Adrenal gland (tissue), 12 donors: ENCODE results near the gene SNX20. TPM values are rescaled to one million over a fixed set of nuclear protein-coding genes. Genes with fewer than 3 reads are reported as not detected.

Source experiments
- DNase-seq, 7 donors: peaks; one replicate each; pipeline ENCODE4 v3.0.0-alpha.2; 2019 to 2020
- H3K27ac ChIP-seq, 5 donors: fragments of 200-600 bp; sonication (generic) in 4 of 5; 1 replicate in 3 of 5; 2 replicates in 2 of 5; pipeline versions ENCODE4 v1.5.1 to v1.8.0; 2016 to 2020; ENCODE audit warnings: mild to moderate bottlenecking in 1 of 5
- H3K27me3 ChIP-seq: fragments of 200-600 bp; 2 replicates; pipeline ENCODE4 v1.8.0; 2021
- H3K36me3 ChIP-seq, 2 donors: fragments of 200-600 bp; replicated peaks in 1 of 2; 1 replicate in 1 of 2; 2 replicates in 1 of 2; pipeline versions ENCODE4 v1.5.1 to v1.8.0; 2018 to 2022
- H3K4me1 ChIP-seq, 2 donors: fragments of 200-600 bp; replicated peaks in 1 of 2; 1 replicate in 1 of 2; 2 replicates in 1 of 2; pipeline versions ENCODE4 v1.5.1 to v1.8.0; 2018 to 2021
- H3K4me3 ChIP-seq, 4 donors: fragments of 200-600 bp; sonication (generic) in 3 of 4; one replicate each; pipeline ENCODE4 v1.5.1; 2016 to 2018
- H3K9me3 ChIP-seq, 3 donors: fragments of 200-600 bp; sonication (generic) in 1 of 3; replicated peaks in 1 of 3; 1 replicate in 2 of 3; 2 replicates in 1 of 3; pipeline versions ENCODE4 v1.5.1 to v1.8.0; 2016 to 2021
- POLR2A ChIP-seq, 2 donors: fragments of 450-650 bp; IDR thresholded peaks; one replicate each; pipeline ENCODE4 v1.6.1; 2017; ENCODE audit warnings: antibody characterized with exemption in 2 of 2, mild to moderate bottlenecking in 2 of 2, moderate library complexity in 1 of 2
- WGBS, 4 donors: extraction: QIAGEN DNeasy Blood & Tissue Kit in 2 of 4; methylation state at CpG; one replicate each; pipeline versions ENCODE4 v1.1.5 to v1.1.7; 2013 to 2017; 5-methylcytosine and 5-hydroxymethylcytosine counted together
- intact Hi-C, 2 donors: fragments of 100-400 bp; cut with DNase I; formaldehyde crosslinking; loops; one replicate each; pipeline versions ENCODE4 v1.14.1 to v1.15.0; 2022 to 2023
- polyA plus RNA-seq, 3 donors: library from polyadenylated mRNA; stranded (reverse); fragments of 200-250 nt in 2 of 3; fragments of 350-450 nt in 1 of 3; fragmentation: Illumina TruSeq in 1 of 3; extraction: RNeasy Lipid Tissue Mini Kit (QIAGEN cat#74804) in 1 of 3; gene quantifications; one replicate each; pipeline ENCODE4 v1.2.3, GENCODE V29; 2013 to 2014
- total RNA-seq, 9 donors: library from RNA; depleted of rRNA in 4 of 9; stranded (reverse); fragments of >200 nt in 4 of 9; fragments of 120-200 nt in 1 of 9; fragmentation: NEBNext Ultra II Directional in 1 of 9; extraction: Animal tissue kit (Norgen Biotek cat#: 25700) in 1 of 9; gene quantifications; one replicate each; pipeline versions ENCODE4 v1.1.0 to v1.2.4, GENCODE V29; 2013 to 2023
- TF ChIP-seq, protein P1 (sequence below), 6 experiments: fragments of 450-650 bp in 4 of 6; fragments of 200-600 bp in 2 of 6; sonication (generic) in 1 of 6; IDR thresholded peaks; 1 replicate in 5 of 6; 2 replicates in 1 of 6; pipeline versions ENCODE4 v1.5.1 to v1.8.0; 2016 to 2021; ENCODE audit warnings: antibody characterized with exemption in 6 of 6, mild to moderate bottlenecking in 2 of 6, moderate library complexity in 1 of 6
- donor health status: healthy with polysubstance abuse.
- donor health status: Bipolar disorder and iron deficiency.
- donor health status: DM: yes; HTN: yes; CAD: no.
- donor health status: DM: no; HTN: no; CAD: no.
- donor health status: DM: no; HTN: no; CAD: no.
- donor health status: DM: yes; HTN: yes; CAD: no.

SNX20 gene
- total and polyA plus RNA-seq, 12 donors, result 0.12 to 4.0 (median 2.6) TPM

DNA sequence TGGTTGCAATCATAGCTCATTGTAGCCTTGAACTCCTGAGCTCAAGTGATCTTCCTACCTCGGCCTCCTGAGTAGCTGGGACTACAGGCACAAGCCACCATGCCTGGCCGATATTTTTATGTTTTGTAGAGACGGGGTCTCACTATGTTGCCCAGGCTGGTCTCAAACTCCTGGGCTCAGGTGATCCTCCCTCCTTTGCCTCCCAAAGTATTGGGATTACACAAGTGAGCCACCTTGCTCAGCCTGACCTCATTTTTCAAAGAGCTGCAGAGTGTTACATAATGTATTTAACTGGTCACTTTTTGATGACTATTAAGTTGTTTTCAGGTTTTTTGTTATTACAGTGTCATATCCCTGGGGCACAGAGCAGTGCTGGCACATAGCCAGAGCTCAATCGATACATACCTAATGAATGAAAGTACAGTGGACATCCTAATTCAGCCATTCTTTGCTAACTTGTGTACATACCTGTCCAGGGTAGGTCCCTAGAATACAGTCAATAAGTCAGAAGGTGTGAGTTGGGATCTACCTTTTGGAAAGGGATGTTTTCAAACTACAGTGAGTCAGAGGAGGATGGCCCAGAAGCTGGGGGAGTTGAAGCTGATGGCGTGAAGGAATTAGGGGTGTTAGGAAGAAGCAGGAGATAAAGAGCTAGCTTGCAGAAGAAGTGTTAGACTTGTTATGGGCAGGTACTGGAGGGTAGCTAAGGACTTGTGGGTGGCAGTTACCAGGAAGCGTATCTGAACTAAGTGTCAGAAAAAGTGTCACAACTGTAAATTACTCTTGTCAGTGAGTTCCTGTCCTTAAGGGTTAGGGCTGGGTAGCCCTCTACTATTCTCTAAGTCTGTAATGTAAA lies 40.7 kb upstream of the SNX20 start:
- H3K4me1 ChIP-seq, result no peaks in the 10 kb centered on the region
- no peaks in the 10 kb centered on the region for H3K9me3 ChIP-seq
- 85 to 94% (median 89%) methylated on average over 6 of the region's 6 CpGs for WGBS, 4 donors
- intact Hi-C loops, result no loop called here
- no peak for DNase-seq
- H3K27me3 ChIP-seq, result no peaks in the 10 kb centered on the region
- no peak overlapping the region for H3K27ac ChIP-seq
- no peak overlapping the region for H3K4me3 ChIP-seq
- TF ChIP-seq POLR2A (IDR thresholded peaks at IDR 0.05), result no peak
- TF ChIP-seq, protein P1, sequence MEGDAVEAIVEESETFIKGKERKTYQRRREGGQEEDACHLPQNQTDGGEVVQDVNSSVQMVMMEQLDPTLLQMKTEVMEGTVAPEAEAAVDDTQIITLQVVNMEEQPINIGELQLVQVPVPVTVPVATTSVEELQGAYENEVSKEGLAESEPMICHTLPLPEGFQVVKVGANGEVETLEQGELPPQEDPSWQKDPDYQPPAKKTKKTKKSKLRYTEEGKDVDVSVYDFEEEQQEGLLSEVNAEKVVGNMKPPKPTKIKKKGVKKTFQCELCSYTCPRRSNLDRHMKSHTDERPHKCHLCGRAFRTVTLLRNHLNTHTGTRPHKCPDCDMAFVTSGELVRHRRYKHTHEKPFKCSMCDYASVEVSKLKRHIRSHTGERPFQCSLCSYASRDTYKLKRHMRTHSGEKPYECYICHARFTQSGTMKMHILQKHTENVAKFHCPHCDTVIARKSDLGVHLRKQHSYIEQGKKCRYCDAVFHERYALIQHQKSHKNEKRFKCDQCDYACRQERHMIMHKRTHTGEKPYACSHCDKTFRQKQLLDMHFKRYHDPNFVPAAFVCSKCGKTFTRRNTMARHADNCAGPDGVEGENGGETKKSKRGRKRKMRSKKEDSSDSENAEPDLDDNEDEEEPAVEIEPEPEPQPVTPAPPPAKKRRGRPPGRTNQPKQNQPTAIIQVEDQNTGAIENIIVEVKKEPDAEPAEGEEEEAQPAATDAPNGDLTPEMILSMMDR (IDR thresholded peaks at IDR 0.05), result no peak
- H3K36me3 ChIP-seq, result no peaks in the 10 kb centered on the region

DNA sequence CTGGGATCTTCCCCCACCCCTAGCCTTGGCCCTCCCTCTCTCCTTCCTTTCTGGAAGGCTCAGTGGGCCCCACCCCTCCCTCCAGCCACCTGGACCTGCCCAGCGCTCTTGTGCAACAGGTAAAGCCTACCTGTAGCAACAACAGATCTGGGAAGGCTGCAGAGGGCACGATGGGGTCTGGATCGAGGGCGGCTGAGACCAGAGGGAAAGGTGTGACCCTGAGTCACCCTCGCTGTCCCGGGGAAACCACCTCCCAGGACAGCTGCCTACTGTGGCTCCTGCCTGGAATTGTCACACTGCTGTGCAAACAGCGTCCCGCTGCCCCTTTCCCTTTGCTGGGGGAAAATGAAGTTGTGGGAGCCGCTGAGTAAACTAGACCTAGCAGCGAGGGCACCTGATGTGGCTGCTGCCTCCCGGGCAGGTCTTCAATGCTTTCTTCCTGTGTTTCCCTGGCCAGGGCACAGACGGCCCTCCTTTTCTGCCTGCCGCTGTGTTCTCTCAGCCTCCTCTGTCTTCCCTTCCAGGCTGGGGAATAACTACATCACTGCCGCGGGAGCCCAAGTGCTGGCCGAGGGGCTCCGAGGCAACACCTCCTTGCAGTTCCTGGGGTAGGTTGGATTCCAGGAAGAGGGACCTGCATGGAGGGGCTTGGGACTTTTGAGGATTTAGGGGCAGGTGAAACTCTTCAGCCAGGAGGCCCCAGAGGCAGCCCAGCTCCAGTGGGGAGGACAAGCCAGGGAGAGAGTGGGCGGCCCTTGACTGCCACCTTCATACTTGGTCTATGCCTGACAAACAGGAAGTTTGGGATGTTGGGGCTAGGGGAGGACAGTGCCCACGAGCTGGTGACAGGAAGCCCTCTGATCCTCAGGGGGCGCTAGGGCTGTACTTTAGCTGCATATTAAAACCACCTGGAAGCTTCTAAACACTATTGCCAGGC lies 38.6 kb upstream of the SNX20 start:
- Histone ChIP-seq H3K27ac (no peak overlapping the region), H3K4me3 (no peak overlapping the region), H3K36me3 (no peaks in the 10 kb centered on the region), H3K9me3 (no peaks in the 10 kb centered on the region), H3K27me3 (no peaks in the 10 kb centered on the region), H3K4me1 (no peaks in the 10 kb centered on the region)
- WGBS, 4 donors, result 81 to 87% (median 83%) methylated on average over 15 to 20 of the region's 20 CpGs
- intact Hi-C loops, result no loop called here
- no peak for DNase-seq
- no peak for TF ChIP-seq POLR2A (IDR thresholded peaks at IDR 0.05)
- TF ChIP-seq, protein P1 (IDR thresholded peaks at IDR 0.05), result no peak

DNA sequence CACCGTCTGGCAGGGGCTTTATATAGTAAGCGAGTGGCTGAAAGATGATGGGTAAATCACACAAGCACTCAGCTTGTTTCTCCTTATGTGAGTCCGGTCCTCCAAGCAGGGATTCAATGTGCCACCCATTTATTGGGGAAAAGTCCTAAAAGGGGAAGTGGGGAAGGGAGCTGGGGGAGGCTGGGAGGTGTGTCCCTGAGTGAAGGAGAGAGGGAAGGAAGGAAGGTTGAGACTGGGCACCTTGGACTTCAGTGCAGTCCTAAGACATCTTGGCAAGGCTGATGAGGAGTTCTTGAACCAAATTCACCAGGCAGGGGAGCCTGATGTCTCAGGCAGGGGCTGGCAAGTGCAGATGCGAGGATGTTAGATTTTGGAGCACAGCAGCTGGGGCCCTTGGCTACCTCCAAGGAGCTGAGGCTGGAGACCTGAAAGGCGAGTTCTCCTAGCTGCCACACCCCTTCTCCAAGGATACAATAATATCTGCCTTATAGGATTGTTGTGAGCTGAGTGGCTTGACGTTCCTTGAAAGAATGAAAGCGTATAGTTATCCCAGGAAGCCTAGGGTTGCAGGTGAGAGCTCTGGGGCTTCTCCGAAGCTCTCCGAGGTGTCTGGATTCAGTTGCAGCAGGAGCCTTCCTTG lies 37.8 kb upstream of the SNX20 start:
- TF ChIP-seq, protein P1 (IDR thresholded peaks at IDR 0.05), result no peak
- TF ChIP-seq POLR2A (IDR thresholded peaks at IDR 0.05), result no peak
- intact Hi-C loops, result no loop called here
- no peaks in the 10 kb centered on the region for H3K9me3 ChIP-seq
- H3K27ac ChIP-seq, result no peak overlapping the region
- no peaks in the 10 kb centered on the region for H3K27me3 ChIP-seq
- H3K4me1 ChIP-seq, result no peaks in the 10 kb centered on the region
- no peak overlapping the region for H3K4me3 ChIP-seq
- no peak for DNase-seq
- 71 to 91% (median 87%) methylated on average over 8 to 9 of the region's 9 CpGs for WGBS, 4 donors
- H3K36me3 ChIP-seq, result no peaks in the 10 kb centered on the region
